Fibroblast of skin of abdomen (primary cell): ENCODE results near the gene RUFY3. TPM values are rescaled to one million over a fixed set of nuclear protein-coding genes. Genes with fewer than 3 reads are reported as not detected.
"Not testable (repeated sequence)": the region's sequence is repeated elsewhere in the genome, so short reads cannot be mapped to it uniquely, and the experiment has no call there.

Experiments
- DNase-seq: peaks from one replicate; pipeline ENCODE4 v3.0.0-alpha.2; 2013
- polyA plus RNA-seq, 2 experiments: library from polyadenylated mRNA; unstranded; fragments of 120-200 nt; gene quantifications; one replicate each; pipeline ENCODE4 v1.2.1, GENCODE V29; 2013; ENCODE audit not compliant: insufficient read length in 2 of 2

The RUFY3 gene, protein sequence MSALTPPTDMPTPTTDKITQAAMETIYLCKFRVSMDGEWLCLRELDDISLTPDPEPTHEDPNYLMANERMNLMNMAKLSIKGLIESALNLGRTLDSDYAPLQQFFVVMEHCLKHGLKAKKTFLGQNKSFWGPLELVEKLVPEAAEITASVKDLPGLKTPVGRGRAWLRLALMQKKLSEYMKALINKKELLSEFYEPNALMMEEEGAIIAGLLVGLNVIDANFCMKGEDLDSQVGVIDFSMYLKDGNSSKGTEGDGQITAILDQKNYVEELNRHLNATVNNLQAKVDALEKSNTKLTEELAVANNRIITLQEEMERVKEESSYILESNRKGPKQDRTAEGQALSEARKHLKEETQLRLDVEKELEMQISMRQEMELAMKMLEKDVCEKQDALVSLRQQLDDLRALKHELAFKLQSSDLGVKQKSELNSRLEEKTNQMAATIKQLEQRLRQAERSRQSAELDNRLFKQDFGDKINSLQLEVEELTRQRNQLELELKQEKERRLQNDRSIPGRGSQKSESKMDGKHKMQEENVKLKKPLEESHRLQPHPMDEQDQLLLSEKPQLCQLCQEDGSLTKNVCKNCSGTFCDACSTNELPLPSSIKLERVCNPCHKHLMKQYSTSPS
- 42.0 TPM for polyA plus RNA-seq (2013, experiment 1 of 2; ENCODE audit: insufficient read length)
- polyA plus RNA-seq (2013, experiment 2 of 2; ENCODE audit: insufficient read length): 40.2 TPM

GRCh38 chr4:70721747-70722146 is at the start of gene RUFY3:
RUFY3 (plus strand) TSS chr4:70721964; CDS start chr4:70722574, 610 bp downstream.
- DNase-seq: peak; percentile 96

DNA sequence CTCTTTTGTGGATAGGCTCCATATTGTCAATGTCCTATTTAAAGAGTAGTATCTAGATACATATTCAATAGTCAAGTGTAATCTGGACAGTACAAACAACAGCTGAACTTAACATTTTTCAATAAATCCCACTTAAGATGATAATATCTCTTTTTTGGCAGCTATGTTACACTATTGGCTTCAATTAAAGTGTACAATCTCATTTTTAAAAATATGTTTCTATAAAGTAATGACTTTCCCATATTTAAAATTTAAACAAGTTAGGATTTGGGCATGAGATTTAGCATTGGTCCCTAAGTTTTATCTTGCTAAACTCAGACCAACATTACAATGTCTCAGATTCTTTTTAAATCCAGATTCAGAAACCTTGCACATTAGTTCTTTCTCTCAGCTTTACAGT is 47.6 kb upstream of the RUFY3 start:
- no peak for DNase-seq

DNA sequence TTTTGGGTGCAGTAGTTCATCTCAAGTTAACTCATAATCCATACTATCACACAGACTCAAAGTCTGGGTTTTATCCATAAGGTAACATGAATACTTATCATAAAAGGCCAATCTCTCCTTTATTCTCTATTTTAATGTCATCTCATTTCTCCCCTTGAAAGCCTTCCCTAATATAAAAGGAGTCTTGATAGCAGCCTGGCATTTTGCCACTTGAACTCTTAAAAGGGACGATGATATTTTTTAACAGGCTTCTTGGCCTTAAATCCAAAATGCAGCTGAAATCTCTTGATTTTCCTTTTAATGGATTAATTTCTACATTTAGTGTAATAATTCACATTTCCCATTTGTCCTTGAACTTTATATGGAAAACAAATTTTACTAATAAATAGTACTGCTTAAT is 47.0 kb upstream of the RUFY3 start:
- DNase-seq: no peak

- no peak for DNase-seq
Observed at GRCh38 chr4:70676554-70677090, 45.1 kb upstream of the RUFY3 start.

DNA sequence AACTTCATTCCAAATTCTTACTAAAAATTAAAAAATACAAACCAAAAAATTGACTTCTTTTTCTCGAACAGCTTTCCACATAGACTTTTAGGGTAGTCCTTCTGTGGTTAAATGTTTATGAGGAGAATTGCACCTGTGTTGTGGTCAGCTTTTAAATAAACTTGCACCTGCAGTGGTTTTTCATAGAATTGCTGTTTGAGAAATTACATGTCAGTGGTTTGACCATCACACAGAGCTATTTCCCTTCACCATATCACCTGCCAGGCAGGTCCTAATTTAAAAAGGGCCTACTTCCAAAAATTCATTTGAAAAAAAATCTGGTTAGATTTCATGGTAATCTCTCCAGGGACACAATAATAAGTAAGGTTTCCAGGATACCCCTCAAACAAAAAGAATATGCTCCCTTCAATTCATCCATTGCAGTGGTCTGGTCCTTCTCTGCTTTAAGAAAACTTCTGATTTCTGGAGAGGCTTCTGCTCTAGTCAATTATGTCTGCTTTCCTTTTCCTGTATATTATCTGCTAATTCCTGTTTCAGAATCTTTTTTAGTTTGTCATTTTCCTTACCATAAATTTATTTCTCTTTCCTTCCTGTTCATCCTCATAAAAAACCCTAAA is 43.3 kb upstream of the RUFY3 start:
- DNase-seq: no peak

- DNase-seq: no peak
Observed at GRCh38 chr4:70680934-70681333, 40.8 kb upstream of the RUFY3 start.

DNA sequence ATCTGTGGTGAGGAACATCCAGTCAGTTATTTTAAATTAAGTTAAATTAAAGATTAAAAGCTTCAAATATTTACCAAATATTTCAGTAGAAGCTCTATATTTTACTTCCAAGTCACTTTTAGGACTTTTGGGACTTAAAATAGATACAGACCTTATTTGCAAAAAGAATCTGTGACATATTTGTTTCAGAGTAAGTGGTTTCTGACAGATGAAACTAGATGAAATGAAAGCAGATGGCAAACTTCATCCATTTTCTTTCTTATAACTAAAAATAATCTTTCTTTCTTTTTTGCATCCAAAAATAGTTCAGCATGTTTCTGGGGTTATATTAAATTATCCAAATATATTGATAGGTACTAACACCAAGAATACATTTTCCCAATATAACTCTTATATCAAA is 40.1 kb upstream of the RUFY3 start:
- no peak for DNase-seq

- DNase-seq: not testable (repeated sequence)
Observed at GRCh38 chr4:70682142-70682541, 39.6 kb upstream of the RUFY3 start.

GRCh38 chr4:70687392-70687791 is 34.4 kb upstream of the RUFY3 start:
- no peak for DNase-seq

- DNase-seq: peak; percentile 99
Observed at GRCh38 chr4:70687821-70688794, 33.7 kb upstream of the RUFY3 start, which contains the start of gene UTP3. UTP3 (plus strand) TSS chr4:70688532; CDS start chr4:70688678, 146 bp downstream.

- no peak for DNase-seq
Observed at GRCh38 chr4:70688795-70689231, 33.0 kb upstream of the RUFY3 start.

DNA sequence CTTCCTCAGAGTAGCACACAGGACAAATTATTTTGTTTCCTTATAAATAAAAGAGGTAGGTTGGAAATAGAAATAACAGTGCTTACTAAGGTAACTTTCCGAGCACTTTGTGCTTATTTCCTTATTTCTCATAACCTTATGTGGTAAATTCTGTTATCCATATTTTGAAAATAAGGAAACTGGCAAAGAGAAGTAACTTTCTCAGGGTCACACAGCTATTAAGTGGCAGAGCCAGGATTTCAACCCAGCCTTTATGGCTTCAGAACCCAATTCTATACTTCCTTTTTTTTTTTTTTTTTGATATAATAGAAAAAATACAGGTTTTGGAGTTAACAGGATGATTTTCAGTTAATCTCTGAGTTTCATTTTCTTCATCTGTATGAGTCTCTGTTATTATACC is 30.1 kb upstream of the RUFY3 start:
- DNase-seq: no peak

DNA sequence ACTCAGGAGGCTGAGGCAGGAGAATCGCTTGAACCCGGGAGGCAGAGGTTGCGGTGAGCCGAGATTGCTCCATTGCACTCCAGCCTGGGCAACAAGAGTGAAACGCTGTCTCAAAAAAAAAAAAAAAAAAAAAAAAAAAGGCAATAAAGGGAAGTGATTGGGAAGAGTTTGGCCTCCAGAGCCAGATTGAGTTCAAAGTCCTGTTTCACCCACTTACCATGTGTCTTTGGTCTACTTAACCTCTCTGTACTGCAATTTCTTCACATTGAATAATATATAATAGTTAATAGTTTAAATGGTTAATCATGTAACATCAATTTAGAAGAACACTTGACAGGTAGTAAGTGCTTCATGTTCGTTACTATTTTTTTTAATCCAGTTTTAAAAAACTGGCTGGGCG is 27.1 kb upstream of the RUFY3 start:
- DNase-seq: not testable (repeated sequence)

DNA sequence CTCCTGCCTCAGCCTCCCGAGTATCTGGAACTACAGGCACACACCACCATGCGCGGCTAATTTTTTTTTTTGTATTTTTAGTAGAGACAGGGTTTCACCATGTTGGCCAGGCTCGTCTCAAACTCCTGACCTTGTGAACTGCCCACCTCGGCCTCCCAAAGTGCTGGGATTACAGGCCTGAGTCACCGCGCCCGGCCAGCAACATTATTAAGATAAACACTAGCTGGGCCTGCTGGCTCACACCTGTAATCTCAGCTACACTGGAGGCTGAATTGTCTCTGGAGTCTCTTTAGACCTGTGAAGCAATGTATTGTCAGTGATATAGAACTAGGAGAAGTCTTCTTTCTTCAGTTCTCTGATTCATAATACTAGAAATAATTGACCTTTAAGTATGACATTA is 23.3 kb upstream of the RUFY3 start:
- DNase-seq: not testable (repeated sequence)

DNA sequence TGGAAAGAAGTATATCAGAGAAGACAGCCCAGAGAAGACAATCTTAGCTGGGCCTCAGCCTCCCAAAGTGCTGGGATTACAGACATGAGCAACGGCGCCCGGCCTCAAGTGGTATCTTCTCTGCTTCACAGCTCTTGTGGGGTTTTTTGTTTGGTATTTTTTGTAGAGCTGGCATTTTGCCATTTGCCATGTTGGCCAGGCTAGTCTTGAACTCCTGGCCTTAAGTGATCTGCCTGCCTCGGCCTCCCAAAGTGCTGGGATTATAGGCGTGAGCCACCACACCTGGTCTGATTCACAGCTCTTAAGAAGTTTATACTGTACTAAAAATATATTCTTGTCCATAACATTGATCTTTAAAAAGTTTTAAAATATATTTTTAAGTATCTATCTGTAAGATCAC is 21.1 kb upstream of the RUFY3 start:
- DNase-seq: no peak

- DNase-seq: no peak
Observed at GRCh38 chr4:70701271-70701670, 20.5 kb upstream of the RUFY3 start.

- not testable (repeated sequence) for DNase-seq
Observed at GRCh38 chr4:70702592-70702991, 19.2 kb upstream of the RUFY3 start.

GRCh38 chr4:70703619-70704214 is 18.0 kb upstream of the RUFY3 start:
- DNase-seq: peak; percentile 42

DNA sequence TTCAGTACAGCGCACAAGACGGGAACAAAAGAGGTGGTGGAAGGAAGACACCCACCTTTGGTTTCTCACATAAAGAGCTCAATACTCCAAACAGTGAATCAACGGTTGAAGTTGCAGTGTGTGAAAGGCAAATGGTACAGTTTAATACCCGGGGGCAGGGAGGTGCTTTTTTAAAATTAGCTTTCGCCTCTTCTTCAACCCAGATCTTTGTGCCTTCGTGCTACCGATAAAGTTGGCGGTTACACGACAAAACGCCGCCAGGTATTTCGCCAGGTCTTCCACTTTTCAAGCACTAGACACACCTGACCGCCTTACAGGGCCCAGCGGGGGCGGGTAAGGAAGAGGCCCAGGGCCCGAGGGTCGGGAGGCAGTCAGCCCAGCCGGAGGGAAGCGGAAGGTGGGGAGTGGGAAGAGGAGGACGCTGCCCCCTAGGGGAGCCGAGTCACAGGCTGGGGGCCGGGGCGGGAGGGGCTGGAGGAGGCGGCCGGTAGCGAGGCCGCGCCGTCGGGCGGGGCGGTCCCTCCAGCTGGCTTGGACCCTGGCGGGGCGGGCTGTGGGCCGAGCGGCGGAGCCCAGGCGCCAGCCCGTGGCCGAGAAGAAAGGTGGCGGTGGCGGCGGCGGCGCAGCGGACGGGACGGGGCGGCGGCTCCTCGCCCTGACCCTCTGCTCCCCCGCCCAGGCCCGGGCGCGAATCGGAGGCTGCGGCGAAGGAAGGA is 17.4 kb upstream of the RUFY3 start:
- DNase-seq: peak; percentile 76

- DNase-seq: no peak
Observed at GRCh38 chr4:70704931-70705182, 16.9 kb upstream of the RUFY3 start.
